VCaP (cell line): ENCODE data around the gene SH3PXD2B.
"Not testable (repeated sequence)": the region's sequence is repeated elsewhere in the genome, so short reads cannot be mapped to it uniquely, and the experiment has no call there.

Experiments used
- H3K27ac ChIP-seq: fragments of 450-650 bp; 2 replicates; pipeline ENCODE4 v1.5.1; 2017
- TF ChIP-seq, protein P1 (sequence below): fragments of 450-650 bp; conservative IDR thresholded peaks from 2 replicates; pipeline ENCODE4 v1.5.1; 2017; ENCODE audit warnings: mild to moderate bottlenecking, moderate library complexity

The SH3PXD2B gene

DNA sequence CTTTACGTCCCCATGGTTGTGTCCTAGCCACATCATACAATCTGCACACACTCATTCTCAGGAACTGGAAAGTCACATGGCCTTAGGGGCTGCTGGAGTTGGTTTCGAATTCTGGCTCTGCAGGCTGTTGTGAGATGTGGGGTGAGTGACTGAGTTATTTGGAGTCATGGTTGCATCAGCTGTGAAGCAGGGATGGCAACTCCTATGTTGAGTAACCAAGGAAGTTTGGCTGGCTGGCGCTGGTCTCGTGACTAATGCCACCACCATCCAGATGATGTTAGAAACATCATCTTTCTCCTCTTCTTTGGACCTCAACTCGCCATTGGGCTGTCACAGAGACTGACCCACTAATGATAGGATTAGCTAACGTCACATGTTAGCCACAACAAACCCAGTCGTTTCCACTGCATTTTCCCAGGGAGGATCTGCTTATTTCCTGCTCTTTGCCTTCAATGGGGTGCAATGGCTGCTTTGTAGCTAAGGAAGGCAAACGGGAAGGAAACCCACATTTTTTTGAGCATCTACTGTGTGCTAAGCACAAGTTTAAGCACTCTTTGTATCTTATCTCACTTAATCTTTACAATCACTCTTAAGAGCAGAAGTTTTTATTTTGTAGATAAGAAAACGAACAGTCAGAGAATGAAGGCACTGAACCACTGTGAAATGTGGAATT is 92.6 kb downstream of the SH3PXD2B start:
- TF ChIP-seq, protein P1, sequence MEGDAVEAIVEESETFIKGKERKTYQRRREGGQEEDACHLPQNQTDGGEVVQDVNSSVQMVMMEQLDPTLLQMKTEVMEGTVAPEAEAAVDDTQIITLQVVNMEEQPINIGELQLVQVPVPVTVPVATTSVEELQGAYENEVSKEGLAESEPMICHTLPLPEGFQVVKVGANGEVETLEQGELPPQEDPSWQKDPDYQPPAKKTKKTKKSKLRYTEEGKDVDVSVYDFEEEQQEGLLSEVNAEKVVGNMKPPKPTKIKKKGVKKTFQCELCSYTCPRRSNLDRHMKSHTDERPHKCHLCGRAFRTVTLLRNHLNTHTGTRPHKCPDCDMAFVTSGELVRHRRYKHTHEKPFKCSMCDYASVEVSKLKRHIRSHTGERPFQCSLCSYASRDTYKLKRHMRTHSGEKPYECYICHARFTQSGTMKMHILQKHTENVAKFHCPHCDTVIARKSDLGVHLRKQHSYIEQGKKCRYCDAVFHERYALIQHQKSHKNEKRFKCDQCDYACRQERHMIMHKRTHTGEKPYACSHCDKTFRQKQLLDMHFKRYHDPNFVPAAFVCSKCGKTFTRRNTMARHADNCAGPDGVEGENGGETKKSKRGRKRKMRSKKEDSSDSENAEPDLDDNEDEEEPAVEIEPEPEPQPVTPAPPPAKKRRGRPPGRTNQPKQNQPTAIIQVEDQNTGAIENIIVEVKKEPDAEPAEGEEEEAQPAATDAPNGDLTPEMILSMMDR = no peak
- H3K27ac ChIP-seq = no peak overlapping the region

DNA sequence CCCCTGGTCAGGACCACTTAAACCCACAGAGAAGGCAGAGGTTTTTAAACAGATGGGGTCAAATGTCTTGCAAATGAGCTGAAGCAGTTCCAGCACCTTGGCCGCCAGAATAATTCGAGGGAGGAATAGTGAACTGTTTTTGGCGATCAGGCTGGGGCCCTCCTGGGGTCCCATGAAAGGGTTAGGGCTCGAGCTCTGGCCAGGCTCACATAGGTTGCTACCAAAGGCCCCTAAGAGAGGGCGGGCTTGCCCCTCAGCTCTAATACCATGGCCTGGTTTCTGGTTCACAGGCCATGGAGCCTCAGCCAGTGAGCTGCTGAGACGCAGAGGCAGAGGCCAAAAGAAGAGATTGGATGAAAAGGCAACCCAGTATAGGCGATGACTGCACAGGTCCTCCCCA is 96.0 kb downstream of the SH3PXD2B start:
- TF ChIP-seq, protein P1 = no peak
- H3K27ac ChIP-seq = no peak overlapping the region

DNA sequence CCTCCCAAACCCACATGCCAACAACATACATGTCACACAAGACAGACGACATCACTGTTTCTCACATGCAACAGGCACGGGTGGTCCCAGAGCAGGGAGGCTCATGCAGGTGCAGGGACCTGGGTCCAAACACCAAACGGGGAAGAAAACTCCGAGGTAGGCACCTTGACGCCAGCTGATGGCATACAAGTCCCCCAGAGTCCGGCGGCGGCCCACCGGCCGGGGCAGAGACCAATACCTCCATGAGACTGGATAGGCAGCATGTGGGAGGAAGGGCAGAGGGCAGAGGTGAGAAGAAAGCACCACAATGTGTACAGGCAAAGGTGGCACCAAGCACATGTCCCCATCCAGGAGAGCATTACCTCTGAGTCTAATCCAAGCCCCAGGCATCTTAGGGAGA is 97.8 kb downstream of the SH3PXD2B start:
- no peak overlapping the region for H3K27ac ChIP-seq
- TF ChIP-seq, protein P1 = no peak

DNA sequence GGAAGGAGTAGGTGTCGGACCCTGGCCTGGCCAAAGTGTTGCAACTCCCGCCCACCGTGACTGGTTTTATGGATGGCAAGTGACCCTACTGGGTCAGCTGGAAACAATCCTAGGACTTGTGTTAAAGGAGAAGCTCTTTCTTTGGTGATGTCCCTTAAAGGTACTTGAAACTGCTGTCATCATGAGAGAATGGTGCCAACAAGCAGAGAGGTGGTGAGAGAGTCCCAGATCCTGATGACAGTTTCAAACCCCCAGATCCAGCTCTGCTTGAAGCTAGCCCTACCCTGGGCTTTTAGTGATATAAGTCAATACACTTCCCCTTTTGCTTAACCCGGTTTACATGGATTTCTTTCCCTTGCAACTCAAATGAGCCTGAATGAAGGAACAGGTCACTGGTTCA is 98.3 kb downstream of the SH3PXD2B start:
- TF ChIP-seq, protein P1 = no peak
- H3K27ac ChIP-seq = no peak overlapping the region

DNA sequence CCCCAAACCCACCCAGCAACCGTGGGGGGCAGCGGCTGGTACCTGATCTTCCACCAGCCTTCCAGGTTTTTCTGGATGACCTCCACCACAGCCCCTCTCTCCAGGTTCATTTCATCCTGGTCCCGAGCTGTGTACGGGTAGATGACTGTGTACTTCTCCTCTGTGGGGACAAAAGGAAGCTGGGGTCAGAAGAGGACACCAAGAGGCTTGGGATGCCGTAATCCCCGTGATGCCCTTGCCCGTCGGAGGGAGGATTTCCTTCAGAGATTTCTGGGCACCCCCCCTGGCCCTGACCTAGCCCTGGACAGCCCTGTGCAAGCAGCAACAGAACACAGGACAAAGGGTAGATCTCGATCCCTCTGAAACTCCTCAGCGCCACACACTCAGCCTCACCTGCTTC is 100.5 kb downstream of the SH3PXD2B start:
- peak overlapping the region; percentile 56; the same call in 1 of the 2 replicates for H3K27ac ChIP-seq

DNA sequence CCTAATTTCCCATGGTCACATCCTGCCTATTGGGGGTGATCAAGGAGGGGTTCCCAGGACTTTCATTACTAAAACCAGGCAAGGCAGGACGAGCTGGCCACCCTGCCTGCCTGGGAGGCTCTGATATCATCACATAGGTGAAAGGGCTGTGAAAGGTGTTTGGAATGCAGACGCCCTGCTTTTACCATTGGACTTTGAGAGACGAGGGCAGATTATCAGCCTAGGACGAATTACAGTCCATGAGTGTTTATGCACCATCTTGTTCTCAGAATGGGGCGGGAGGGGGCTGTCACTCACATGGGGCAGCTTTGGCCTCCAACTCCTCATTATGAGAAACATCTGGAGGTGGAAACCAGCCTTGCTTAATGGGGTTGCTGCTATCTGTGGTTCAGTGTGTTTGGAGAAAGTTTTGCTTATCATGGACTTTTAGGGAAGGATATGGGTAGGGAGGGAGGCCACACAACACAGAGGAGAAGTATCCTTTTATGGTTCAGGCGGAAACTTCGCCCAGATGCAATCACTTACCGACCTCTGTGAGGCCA is 101.0 kb downstream of the SH3PXD2B start:
- H3K27ac ChIP-seq = no peak overlapping the region
- TF ChIP-seq, protein P1 = no peak

More for the DNA sequence above, 100.5 kb downstream of the SH3PXD2B start:
- TF ChIP-seq, protein P1 = no peak

DNA sequence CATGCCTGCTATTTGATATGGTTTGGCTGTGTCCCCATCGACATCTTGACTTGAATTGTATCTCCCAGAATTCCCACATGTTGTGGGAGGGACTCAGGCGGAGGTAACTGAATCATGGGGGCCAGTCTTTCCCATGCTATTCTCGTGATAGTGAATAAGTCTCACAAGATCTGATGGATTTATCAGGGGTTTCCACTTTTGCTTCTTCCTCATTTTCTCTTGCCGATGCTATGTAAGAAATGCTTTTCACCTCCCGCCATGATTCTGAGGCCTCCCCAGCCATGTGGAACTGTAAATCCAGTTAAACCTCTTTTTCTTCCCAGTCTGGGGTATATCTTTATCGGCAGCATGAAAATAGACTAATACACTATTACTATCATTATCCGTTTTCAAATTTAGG is 101.8 kb downstream of the SH3PXD2B start:
- not testable (repeated sequence) for H3K27ac ChIP-seq

DNA sequence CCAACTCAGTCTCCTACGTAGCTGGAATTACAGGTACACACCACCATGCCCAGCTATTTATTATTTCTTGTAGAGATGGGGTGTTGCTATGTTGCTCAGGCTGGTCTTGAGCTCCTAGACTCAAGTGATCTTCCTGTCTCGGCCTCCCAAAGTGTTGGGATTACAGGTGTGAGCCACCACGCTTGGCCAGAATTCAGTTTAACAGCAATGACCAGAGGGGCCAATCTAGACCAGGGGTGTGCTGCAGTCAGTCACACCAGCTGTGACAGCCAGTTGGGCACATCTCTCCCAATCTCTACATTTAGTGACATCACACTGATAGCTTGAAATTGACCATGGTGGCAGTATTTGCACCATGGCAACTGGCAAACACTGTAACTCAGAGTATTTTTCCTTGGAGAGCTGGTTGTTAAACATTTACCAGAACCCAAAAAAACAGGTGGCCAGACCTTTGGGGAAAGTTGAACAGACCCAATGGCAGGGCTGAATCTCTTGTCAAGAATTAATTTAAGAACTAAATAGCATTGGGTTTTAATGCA is 103.0 kb downstream of the SH3PXD2B start:
- no peak overlapping the region for H3K27ac ChIP-seq
- TF ChIP-seq, protein P1 = no peak
